GM18508 (cell line): ENCODE data around the gene ACD.

Source experiments
- ATAC-seq: cut with Tn5 transposase; IDR thresholded peaks from one replicate; pipeline ENCODE4 v1.9.1; 2021; ENCODE audit warnings: moderate number of reproducible peaks; ENCODE audit not compliant: insufficient read depth, unreplicated experiment

The ACD gene

GRCh38 chr16:67649494-67649931 is 10.5 kb downstream of the ACD start:
- ATAC-seq, result no peak

GRCh38 chr16:67648764-67649407 is 11.2 kb downstream of the ACD start:
- no peak for ATAC-seq

- ATAC-seq, result no peak
These were observed 11.8 kb downstream of the ACD start for GRCh38 chr16:67648088-67648763.

GRCh38 chr16:67647681-67648080 is 12.4 kb downstream of the ACD start:
- no peak for ATAC-seq

GRCh38 chr16:67647111-67647651 is 12.9 kb downstream of the ACD start:
- ATAC-seq, result no peak

DNA sequence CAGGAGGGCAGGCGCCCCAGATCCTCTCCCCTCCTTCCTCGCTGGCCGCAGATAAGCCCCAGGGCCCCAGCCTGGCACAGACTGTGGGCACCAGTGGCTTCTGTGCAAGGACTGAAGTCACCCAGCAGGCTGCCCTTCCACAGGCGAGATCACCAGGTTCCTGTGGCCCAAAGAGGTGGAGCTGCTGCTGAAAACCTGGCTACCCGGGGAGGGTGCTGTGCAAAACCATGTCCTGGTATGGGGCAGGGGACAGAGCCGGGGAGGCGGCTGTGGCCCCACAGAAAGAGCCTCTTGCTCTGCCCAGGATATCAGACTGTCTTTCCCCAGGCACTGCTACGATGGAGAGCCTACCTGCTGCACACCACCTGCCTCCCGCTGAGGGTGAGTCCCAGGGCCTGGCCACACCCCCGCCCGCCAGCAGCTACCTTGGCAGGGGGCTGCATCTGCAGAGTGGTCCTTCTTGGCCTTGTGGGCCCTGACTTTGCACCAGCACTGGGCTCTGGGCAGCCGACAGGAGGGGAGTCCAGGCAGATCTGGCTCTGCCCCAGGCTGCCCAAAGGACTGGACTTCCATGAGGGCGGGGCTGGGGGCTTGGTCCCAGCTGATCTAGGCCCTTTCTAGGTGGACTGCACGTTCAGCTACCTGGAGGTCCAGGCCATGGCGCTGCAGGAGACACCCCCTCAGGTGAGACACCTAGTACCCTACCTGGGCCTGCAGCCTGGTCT is 14.5 kb downstream of the ACD start:
- no peak for ATAC-seq

GRCh38 chr16:67644038-67644437 is 16.0 kb downstream of the ACD start:
- ATAC-seq, result no peak

DNA sequence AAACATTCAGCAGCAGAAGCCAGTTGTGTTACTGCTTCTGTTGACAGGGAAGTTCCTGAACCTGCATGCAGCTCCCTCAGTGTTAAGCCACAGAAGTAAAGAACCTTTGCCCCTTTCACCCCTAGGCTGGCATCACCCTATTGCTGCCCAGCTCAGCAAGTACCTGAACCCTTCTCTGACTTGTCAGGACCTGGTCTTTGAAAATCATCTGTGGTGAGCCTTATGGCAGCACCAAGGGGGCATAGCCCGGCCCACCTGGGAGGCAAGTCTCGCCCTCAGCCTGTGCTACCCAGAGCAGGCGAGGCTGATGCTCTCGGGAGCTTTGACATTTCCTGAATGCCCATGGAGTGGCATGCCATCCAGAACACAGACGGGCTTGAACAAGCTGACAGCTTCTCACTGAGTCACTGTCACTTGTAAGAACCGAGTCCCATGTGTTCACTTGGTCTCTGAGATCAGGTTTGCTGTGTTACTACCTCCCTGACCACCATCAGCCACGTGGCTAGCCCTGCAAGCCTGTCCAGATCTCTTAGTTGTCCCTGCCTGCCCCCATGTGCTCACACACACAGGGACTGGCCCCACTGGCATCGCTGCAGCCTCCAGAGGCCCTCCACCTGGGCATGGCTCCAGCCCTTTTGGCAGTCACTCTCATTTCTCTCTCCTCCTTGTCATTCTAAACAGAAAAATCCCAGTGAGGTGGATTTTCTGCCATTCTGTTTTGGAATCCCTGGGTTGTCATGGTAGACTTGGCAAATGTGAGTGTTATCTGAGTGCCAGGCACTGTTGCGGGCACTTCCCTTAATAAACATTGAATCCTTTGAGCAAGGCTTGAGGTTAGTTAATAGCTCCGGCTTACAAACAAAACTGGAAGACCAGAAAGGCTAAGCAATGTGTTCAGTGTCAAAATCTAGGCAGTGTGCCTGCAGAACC is 18.0 kb downstream of the ACD start:
- no peak for ATAC-seq

- ATAC-seq, result no peak
These were observed 22.4 kb downstream of the ACD start for GRCh38 chr16:67637625-67638024.

DNA sequence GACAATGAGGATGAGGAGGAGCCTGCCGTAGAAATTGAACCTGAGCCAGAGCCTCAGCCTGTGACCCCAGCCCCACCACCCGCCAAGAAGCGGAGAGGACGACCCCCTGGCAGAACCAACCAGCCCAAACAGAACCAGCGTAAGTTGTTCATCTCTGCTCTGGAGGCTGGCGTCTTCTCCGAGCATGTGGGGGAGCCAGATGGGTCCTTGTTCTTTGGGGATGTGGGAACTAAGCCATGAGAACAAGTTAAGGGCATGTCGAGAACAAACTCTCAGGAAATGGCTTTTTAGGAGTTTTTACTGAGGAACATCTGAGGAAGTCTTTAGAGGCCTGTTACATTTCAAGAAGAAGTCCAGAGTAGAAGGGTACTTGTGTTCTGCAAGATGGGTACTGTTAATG is 23.3 kb downstream of the ACD start:
- ATAC-seq, result no peak

GRCh38 chr16:67632415-67633172 is 27.5 kb downstream of the ACD start:
- ATAC-seq, result no peak

GRCh38 chr16:67628216-67628615 is 31.8 kb downstream of the ACD start:
- ATAC-seq, result no peak

DNA sequence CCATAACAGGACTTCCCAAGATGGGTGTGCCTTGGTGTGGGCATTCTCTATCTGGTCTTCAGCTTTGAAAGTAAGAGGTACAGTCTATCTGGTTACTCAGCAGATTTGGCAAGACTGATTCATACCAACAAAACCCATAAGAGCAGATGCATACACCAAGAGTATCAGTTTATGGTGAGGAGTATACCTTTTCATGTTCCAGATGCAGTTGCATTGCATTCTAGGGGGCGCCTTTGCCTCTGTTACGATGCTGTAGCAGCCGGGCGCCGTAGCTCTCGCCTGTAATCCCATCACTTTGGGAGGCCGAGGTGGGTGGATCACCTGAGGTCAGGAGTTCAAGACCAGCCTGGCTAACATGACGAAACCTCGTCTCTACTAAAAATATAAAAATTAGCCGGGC is 46.3 kb downstream of the ACD start:
- ATAC-seq, result no peak

DNA sequence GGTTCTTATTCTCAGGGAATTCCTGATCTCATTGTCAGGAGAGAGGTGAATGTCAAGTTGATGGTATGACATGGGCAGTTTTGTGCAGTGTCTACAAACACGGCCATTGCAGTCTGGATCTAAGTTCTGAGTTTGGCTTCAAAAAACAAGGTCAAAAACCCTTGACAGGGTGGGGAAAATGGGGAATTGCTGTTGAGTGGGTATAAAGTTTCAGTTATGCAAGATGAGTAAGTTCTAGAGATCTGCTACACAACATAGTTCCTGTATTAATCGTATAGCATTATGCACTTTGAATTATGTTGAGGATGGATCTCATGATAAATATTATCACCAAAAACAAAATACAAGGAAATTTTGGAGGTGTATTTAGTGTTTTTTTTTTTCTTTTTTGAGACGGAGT is 51.7 kb downstream of the ACD start:
- no peak for ATAC-seq
